ENCODE results near the gene UFSP2.

The UFSP2 gene

GRCh38 chr4:185383451-185383850 lies 42.3 kb downstream of the UFSP2 start:
- H3K4me1 ChIP-seq (ENCODE audit: control insufficient read depth, insufficient read depth, low read length, poor library complexity, severe bottlenecking): peaks cover 3% of the 10 kb centered on the region
- H3K4me3 ChIP-seq (ENCODE audit: extremely low read depth, insufficient read depth, low read length, poor library complexity, severe bottlenecking): no peak overlapping the region
- H3K36me3 ChIP-seq (ENCODE audit: control insufficient read depth, insufficient read depth, low read length): peaks cover under 1% of the 10 kb centered on the region
- no peaks in the 10 kb centered on the region for H3K9me3 ChIP-seq (ENCODE audit: control insufficient read depth, low read length)
- H3K27ac ChIP-seq (ENCODE audit: low read depth, low read length, severe bottlenecking): no peak overlapping the region
- 71 to 86% methylated on average over 3 to 4 of the region's 4 CpGs for WGBS, 2 experiments (ENCODE audit: insufficient coverage in 2 of 2)

- no peaks in the 10 kb centered on the region for H3K9me3 ChIP-seq (ENCODE audit: control insufficient read depth, low read length)
- peaks cover 5% of the 10 kb centered on the region for H3K36me3 ChIP-seq (ENCODE audit: control insufficient read depth, insufficient read depth, low read length)
- H3K27ac ChIP-seq (ENCODE audit: low read depth, low read length, severe bottlenecking): no peak overlapping the region
- H3K4me1 ChIP-seq (ENCODE audit: control insufficient read depth, insufficient read depth, low read length, poor library complexity, severe bottlenecking): peaks cover 3% of the 10 kb centered on the region
- no peak overlapping the region for H3K4me3 ChIP-seq (ENCODE audit: extremely low read depth, insufficient read depth, low read length, poor library complexity, severe bottlenecking)
These were observed 43.0 kb downstream of the UFSP2 start for GRCh38 chr4:185382754-185383153.

GRCh38 chr4:185381288-185382196 lies 44.2 kb downstream of the UFSP2 start:
- no CpG with 5 or more reads among the region's 4 CpGs for WGBS, 2 experiments (ENCODE audit: insufficient coverage in 2 of 2)
- Histone ChIP-seq H3K36me3 (ENCODE audit: control insufficient read depth, insufficient read depth, low read length) (peaks cover 5% of the 10 kb centered on the region), H3K4me3 (ENCODE audit: extremely low read depth, insufficient read depth, low read length, poor library complexity, severe bottlenecking) (no peak overlapping the region), H3K9me3 (ENCODE audit: control insufficient read depth, low read length) (no peaks in the 10 kb centered on the region), H3K4me1 (ENCODE audit: control insufficient read depth, insufficient read depth, low read length, poor library complexity, severe bottlenecking) (peaks cover 3% of the 10 kb centered on the region), H3K27ac (ENCODE audit: low read depth, low read length, severe bottlenecking) (no peak overlapping the region)

- peaks cover 5% of the 10 kb centered on the region for H3K36me3 ChIP-seq (ENCODE audit: control insufficient read depth, insufficient read depth, low read length)
- no CpG with 5 or more reads among the region's 1 CpG for WGBS, 2 experiments (ENCODE audit: insufficient coverage in 2 of 2)
- no peak overlapping the region for H3K27ac ChIP-seq (ENCODE audit: low read depth, low read length, severe bottlenecking)
- no peak overlapping the region for H3K4me3 ChIP-seq (ENCODE audit: extremely low read depth, insufficient read depth, low read length, poor library complexity, severe bottlenecking)
- H3K9me3 ChIP-seq (ENCODE audit: control insufficient read depth, low read length): no peaks in the 10 kb centered on the region
- H3K4me1 ChIP-seq (ENCODE audit: control insufficient read depth, insufficient read depth, low read length, poor library complexity, severe bottlenecking): no peaks in the 10 kb centered on the region
These were observed 45.4 kb downstream of the UFSP2 start for GRCh38 chr4:185380320-185380719.

- Histone ChIP-seq H3K27ac (ENCODE audit: low read depth, low read length, severe bottlenecking) (no peak overlapping the region), H3K36me3 (ENCODE audit: control insufficient read depth, insufficient read depth, low read length) (peaks cover 5% of the 10 kb centered on the region), H3K4me1 (ENCODE audit: control insufficient read depth, insufficient read depth, low read length, poor library complexity, severe bottlenecking) (no peaks in the 10 kb centered on the region), H3K9me3 (ENCODE audit: control insufficient read depth, low read length) (no peaks in the 10 kb centered on the region), H3K4me3 (ENCODE audit: extremely low read depth, insufficient read depth, low read length, poor library complexity, severe bottlenecking) (no peak overlapping the region)
- 92 to 96% methylated on average over 10 of the region's 13 CpGs for WGBS, 2 experiments (ENCODE audit: insufficient coverage in 2 of 2)
These were observed 46.2 kb downstream of the UFSP2 start for GRCh38 chr4:185379326-185380295.

- Histone ChIP-seq H3K4me3 (ENCODE audit: extremely low read depth, insufficient read depth, low read length, poor library complexity, severe bottlenecking) (no peak overlapping the region), H3K9me3 (ENCODE audit: control insufficient read depth, low read length) (no peaks in the 10 kb centered on the region), H3K27ac (ENCODE audit: low read depth, low read length, severe bottlenecking) (no peak overlapping the region), H3K36me3 (ENCODE audit: control insufficient read depth, insufficient read depth, low read length) (peaks cover 5% of the 10 kb centered on the region), H3K4me1 (ENCODE audit: control insufficient read depth, insufficient read depth, low read length, poor library complexity, severe bottlenecking) (no peaks in the 10 kb centered on the region)
- WGBS, 2 experiments (ENCODE audit: insufficient coverage in 2 of 2): 94 to 96% methylated on average over 4 of the region's 6 CpGs
These were observed 47.5 kb downstream of the UFSP2 start for GRCh38 chr4:185378264-185378663.

GRCh38 chr4:185374573-185374972 lies 51.2 kb downstream of the UFSP2 start:
- H3K27ac ChIP-seq (ENCODE audit: low read depth, low read length, severe bottlenecking): no peak overlapping the region
- 100% methylated on average over 1 to 2 of the region's 6 CpGs for WGBS, 2 experiments (ENCODE audit: insufficient coverage in 2 of 2)

GRCh38 chr4:185374027-185374426 lies 51.7 kb downstream of the UFSP2 start:
- Histone ChIP-seq H3K4me1 (ENCODE audit: control insufficient read depth, insufficient read depth, low read length, poor library complexity, severe bottlenecking) (no peaks in the 10 kb centered on the region), H3K36me3 (ENCODE audit: control insufficient read depth, insufficient read depth, low read length) (peaks cover 16% of the 10 kb centered on the region), H3K27ac (ENCODE audit: low read depth, low read length, severe bottlenecking) (no peak overlapping the region), H3K4me3 (ENCODE audit: extremely low read depth, insufficient read depth, low read length, poor library complexity, severe bottlenecking) (no peak overlapping the region), H3K9me3 (ENCODE audit: control insufficient read depth, low read length) (no peaks in the 10 kb centered on the region)
- 93 to 98% methylated on average over 4 to 5 of the region's 7 CpGs for WGBS, 2 experiments (ENCODE audit: insufficient coverage in 2 of 2)

More at GRCh38 chr4:185374573-185374972, 51.2 kb downstream of the UFSP2 start:
- peaks cover 16% of the 10 kb centered on the region for H3K36me3 ChIP-seq (ENCODE audit: control insufficient read depth, insufficient read depth, low read length)
- no peaks in the 10 kb centered on the region for H3K4me1 ChIP-seq (ENCODE audit: control insufficient read depth, insufficient read depth, low read length, poor library complexity, severe bottlenecking)
- no peak overlapping the region for H3K4me3 ChIP-seq (ENCODE audit: extremely low read depth, insufficient read depth, low read length, poor library complexity, severe bottlenecking)
- no peaks in the 10 kb centered on the region for H3K9me3 ChIP-seq (ENCODE audit: control insufficient read depth, low read length)

GRCh38 chr4:185371702-185372101 lies 54.1 kb downstream of the UFSP2 start:
- no peaks in the 10 kb centered on the region for H3K4me1 ChIP-seq (ENCODE audit: control insufficient read depth, insufficient read depth, low read length, poor library complexity, severe bottlenecking)
- H3K4me3 ChIP-seq (ENCODE audit: extremely low read depth, insufficient read depth, low read length, poor library complexity, severe bottlenecking): no peak overlapping the region
- H3K36me3 ChIP-seq (ENCODE audit: control insufficient read depth, insufficient read depth, low read length): peaks cover 11% of the 10 kb centered on the region
- no peaks in the 10 kb centered on the region for H3K9me3 ChIP-seq (ENCODE audit: control insufficient read depth, low read length)
- H3K27ac ChIP-seq (ENCODE audit: low read depth, low read length, severe bottlenecking): no peak overlapping the region
- 85 to 100% methylated on average over 2 to 3 of the region's 11 CpGs for WGBS, 2 experiments (ENCODE audit: insufficient coverage in 2 of 2)

- H3K4me3 ChIP-seq (ENCODE audit: extremely low read depth, insufficient read depth, low read length, poor library complexity, severe bottlenecking): no peak overlapping the region
- WGBS, 2 experiments (ENCODE audit: insufficient coverage in 2 of 2): 90 to 97% methylated on average over 9 of the region's 11 CpGs
- H3K9me3 ChIP-seq (ENCODE audit: control insufficient read depth, low read length): no peaks in the 10 kb centered on the region
- peaks cover 11% of the 10 kb centered on the region for H3K36me3 ChIP-seq (ENCODE audit: control insufficient read depth, insufficient read depth, low read length)
- no peaks in the 10 kb centered on the region for H3K4me1 ChIP-seq (ENCODE audit: control insufficient read depth, insufficient read depth, low read length, poor library complexity, severe bottlenecking)
- H3K27ac ChIP-seq (ENCODE audit: low read depth, low read length, severe bottlenecking): no peak overlapping the region
These were observed 55.4 kb downstream of the UFSP2 start for GRCh38 chr4:185370268-185370949.

All from mesodermal cell (in vitro differentiated cells).